GM21360 (cell line): ENCODE data around the gene LRBA.
"Not testable (repeated sequence)": the region's sequence is repeated elsewhere in the genome, so short reads cannot be mapped to it uniquely, and the experiment has no call there.

Source experiments
- ATAC-seq: cut with Tn5 transposase; IDR thresholded peaks from one replicate; pipeline ENCODE4 v1.9.1; 2021; ENCODE audit warnings: mild to moderate bottlenecking, moderate library complexity; ENCODE audit not compliant: unreplicated experiment

Gene LRBA

DNA sequence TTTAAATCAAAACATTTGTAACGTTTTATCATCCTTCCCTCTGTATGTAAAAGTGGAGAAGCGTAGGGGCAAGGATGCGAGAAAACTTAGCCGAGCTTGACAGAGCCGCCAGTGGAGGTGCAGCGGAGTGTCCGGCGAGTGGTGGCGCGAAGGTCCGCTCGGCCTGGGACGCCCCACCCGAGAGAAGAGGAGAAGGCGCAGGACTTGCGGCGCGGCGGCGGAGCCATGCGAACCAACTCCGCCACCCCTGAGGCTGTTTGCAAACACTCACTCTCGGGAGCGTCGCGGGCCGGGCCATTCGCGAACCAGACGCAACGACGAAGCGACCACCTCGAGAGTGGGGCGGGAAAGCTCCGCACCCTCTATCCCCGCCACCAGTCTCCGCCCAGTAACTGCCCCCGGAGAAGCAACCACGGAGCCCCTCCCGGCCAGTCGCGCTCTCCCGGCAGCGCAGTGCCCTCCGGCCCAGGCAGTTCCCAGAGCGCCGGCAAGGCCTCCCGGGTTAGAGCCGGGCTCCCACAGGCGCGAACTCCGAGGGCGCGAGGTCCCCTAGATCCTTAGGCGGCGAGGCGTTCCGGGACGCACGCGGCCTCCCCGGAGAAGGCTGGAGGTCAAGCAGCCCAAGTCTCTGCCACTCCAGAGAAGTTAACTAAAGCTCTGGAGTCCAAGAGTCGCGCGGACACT lies 435.4 kb downstream of the LRBA start:
- ATAC-seq, result no peak

DNA sequence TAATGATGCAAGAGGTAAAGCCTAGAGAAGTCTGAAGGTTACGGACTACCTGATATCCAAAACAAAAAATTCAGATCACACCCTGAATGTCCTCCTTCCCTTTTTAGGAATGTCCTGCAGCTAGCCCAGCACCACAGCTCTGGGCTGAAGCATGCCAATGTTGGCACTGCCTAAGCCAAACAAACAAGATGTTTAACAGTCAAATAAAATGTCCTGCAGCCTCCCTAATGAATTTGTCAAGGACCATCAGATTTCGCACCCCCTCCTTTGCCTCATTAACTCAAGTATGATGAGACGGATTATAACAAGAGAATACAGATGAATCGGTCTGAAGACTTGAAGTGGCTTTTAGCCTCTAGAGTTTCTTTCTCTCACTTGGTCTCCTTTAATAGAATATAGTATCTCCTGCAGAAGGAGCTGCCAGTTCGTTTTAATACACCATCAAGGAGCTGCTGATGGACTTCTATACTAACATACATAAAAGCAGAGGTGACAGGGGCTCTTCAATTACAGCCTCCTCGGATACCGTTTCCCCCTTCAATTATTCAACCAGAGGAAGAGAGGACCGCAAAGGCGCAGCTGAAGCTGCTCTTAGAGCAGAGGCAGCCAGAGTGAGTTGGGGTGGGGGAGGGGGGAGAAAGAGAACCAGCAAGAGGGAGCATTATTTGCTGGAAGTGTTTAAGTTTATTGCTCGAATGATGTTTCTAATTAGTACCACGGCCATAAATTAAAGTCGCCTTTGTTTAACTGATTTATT lies 436.2 kb downstream of the LRBA start:
- ATAC-seq, result no peak

DNA sequence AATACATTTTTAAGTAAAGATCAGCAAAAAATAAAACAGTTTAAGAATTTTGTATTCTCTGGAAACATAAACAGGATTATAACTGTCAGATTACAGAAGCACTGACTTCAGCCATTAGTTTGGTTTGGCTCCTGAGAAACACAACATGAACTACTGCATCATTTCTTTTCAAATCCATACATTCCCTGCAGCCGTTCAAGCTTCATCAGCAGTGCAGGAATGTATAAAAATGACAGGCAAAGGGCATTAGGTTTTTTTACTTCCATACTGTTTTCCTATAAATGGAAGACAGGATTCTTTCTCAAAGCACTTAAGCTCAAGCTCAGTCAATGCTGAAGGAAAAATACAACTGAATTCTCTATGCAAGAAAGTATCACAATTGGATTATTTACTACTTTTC lies 437.3 kb downstream of the LRBA start:
- no peak for ATAC-seq

- no peak for ATAC-seq
These were observed 440.4 kb downstream of the LRBA start for GRCh38 chr4:150574678-150575077.

DNA sequence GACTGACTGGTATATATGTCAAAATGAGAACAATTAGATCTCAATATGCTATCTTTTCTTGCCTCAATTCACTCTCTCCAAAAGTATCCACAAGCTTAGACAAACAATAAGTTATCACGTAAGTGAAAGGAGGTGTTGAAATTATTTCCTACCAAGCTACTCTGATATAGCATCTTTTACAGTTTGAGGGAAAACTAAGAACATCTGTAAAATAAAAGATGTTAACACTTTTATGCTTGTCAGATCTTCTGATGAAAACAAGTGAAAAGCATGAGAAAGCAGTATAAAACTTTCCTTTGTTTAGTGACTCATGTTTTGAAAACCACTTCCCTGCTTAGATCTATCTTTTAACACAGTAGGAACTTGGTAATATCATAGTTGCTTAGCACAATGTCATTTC lies 441.6 kb downstream of the LRBA start:
- ATAC-seq, result no peak

DNA sequence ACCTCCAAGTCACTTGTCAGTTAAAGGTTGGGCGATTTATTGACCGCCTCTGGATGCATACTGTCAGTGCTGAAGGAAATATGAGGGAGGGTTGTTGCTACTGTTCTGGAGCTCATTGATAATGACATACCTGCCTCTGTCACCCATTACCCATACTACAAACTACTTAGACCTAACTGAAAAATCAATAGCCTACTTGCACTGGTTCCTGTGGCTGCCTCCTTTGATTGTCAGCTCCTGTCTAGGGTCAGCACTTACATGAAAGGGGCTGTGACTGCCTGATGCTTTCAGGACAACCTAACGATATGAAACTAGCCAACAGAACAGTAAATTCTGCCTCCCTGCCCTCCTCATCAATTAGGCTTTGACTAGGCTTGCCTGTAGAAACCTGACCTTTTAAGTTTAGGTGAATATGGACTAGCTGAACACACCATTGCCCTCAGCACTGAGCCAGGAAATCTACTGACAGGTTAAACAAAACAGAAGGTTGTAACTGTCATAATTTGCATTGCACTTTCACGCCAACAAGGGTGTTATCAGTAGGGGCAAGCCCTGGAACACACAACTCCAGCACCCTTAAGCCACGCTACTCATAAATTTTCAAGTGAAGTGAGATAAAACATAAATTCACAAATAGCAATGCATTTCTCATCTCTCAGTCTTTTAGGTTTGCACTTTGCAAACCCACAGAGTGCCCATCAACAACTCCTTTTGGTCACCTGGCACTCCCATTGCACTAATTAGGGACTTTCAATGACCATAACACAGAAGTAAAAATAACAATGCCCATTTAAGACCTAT lies 442.2 kb downstream of the LRBA start:
- no peak for ATAC-seq

DNA sequence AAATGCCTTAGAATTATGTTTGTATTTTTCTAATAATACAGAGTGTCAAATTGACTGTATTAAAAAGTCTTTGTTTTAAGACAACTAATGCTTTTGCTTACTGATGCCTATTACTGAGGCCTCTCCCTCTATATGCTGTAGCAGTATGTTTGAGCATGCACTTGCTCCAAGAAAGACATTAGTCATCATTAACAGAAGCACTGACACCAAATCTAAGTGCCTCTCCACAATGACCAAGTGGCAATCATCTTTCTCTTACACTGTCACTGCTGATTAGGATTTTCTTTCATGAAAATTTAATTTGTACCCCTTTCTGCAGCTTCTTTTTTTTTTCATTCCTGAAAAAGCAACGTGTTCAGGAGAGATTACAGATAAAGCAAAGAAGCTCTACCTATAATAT lies 444.2 kb downstream of the LRBA start:
- no peak for ATAC-seq

- no peak for ATAC-seq
These were observed 445.0 kb downstream of the LRBA start for GRCh38 chr4:150569998-150570535.

DNA sequence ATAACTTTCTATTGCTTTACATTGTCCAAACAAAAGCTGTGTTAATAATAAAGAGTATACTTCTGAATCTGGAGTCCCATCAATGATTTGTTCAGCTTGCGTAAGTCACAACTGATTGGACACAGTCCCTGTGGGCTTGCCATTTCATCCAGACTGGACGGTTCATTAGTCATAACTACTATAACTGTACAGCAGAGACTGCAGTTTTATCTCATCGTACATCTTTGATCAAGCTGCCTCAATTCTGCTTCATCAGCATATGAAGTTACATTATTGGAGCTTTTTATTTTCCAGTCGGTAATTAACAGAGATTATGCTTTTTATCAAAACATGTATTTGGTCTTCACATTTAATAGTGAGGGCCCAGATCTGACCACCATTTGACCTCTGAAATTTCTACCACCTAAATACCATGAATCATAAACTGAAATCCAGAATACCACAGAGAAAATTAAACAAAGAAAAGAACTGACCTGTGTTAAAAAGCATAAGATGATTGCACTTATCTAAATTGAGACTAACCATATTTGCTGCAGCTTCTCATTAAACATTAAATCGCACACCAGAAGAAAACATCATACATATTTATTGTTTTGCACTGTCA lies 445.6 kb downstream of the LRBA start:
- ATAC-seq, result no peak

GRCh38 chr4:150567070-150567469 lies 448.0 kb downstream of the LRBA start:
- ATAC-seq, result no peak

- not testable (repeated sequence) for ATAC-seq
These were observed 450.1 kb downstream of the LRBA start for GRCh38 chr4:150564967-150565366.

DNA sequence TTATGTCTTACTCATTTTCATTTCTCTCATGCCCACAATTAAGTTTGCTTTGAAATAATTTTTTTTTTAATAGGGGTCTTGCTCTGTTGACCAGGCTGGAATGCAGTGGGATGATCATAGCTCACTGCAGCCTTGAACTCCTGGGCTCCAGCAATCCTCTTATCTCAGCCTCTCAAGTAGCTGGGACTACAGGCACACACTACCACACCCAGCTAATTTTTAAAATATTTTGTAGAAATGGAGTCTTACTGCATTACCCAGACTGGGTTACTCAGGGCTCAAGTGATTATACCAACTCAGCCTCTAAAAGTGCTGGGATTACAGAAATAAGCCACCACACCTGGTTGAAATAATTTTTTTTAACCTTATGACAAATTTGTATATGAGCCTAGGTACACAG lies 452.3 kb downstream of the LRBA start:
- ATAC-seq, result no peak

DNA sequence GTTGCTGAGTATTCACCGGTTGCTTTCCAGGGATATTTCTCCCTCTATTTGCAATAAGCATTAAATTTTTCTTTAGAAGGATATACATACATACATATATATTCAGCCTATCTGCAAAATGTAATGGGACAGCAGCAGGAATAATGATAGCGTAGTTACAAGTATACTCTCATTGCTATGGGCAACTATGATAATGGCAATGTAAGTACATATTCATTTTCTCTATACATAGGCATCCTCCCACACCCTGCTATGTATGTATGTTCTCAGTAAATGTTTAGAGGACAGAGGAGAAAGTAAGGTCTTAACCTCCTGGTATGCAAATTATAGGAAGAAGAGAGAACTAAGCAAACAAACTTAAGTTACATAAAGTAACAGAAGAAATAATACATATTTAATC lies 452.8 kb downstream of the LRBA start:
- ATAC-seq, result no peak

GRCh38 chr4:150561143-150561737 lies 453.8 kb downstream of the LRBA start:
- no peak for ATAC-seq

DNA sequence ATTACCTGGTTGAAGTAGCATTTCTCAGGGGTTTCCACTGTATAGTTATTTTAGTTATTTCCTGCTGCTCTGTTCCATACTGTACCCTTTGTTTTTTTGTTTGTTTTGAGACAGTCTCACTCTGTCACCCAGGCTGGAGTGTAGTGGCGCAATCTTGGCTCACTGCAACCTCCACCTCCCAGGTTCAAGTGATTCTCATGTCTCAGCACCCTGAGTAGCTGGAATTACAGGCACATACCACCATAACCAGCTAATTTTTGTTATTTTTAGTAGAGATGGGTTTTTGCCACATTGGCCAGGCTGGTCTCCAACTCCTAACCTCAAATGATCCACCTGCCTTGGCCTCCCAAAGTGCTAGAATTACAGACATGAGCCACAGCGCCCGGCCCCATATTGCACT lies 457.3 kb downstream of the LRBA start:
- not testable (repeated sequence) for ATAC-seq

GRCh38 chr4:150547154-150547838 lies 467.8 kb downstream of the LRBA start:
- no peak for ATAC-seq

DNA sequence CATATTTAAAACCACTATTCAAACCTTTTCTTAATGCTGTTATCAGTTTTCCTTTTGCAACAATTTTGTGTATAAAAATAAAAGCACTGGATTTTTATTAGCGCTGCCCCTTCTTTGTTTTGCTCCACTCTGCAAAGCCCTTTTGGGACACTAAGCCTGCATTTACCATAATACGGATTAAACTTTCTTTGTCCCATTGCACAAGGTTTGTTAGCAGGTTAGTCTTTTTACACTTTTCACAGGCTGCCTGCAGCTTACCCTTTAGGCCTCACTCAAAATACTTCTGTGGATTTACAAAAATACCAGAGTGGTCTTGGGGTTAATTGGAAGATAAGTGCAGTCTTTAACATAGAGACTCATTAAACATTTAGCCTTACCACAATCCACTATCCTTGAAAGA lies 468.8 kb downstream of the LRBA start:
- ATAC-seq, result no peak

DNA sequence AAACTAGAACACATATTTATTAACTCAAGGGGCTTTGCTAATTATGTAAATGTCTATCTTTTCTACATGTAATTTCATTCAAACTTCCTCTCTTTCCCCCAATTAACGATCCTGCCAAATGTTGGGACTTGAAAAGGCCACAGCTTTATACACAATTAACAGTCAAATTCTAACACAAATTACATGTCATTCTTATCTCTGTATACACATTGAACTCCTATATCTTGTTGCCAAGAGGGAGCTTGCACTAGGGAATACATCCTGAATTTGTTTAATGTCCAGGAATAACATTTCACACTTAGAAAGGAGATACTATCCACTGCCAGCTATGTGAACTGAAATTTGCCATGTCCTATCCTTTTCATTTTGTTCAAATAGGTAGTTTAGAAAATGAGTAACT lies 472.0 kb downstream of the LRBA start:
- no peak for ATAC-seq

GRCh38 chr4:150541681-150542080 lies 473.4 kb downstream of the LRBA start:
- no peak for ATAC-seq

GRCh38 chr4:150540959-150541360 lies 474.1 kb downstream of the LRBA start:
- ATAC-seq, result no peak
